HUES48 (cell line): ENCODE data around the gene MYO10.

Experiments
- H3K27ac ChIP-seq: one replicate; pipeline ENCODE4 v1.7.0; 2013; ENCODE audit warnings: low read depth, low read length, inconsistent platforms
- H3K27me3 ChIP-seq: 2 replicates; pipeline ENCODE4 v1.6.1; 2013; ENCODE audit warnings: mild to moderate bottlenecking, low read length; ENCODE audit not compliant: control insufficient read depth, insufficient read depth
- H3K36me3 ChIP-seq: 2 replicates; pipeline ENCODE4 v1.6.1; 2013; ENCODE audit warnings: low read length; ENCODE audit not compliant: control insufficient read depth, insufficient read depth
- H3K4me1 ChIP-seq: 2 replicates; pipeline ENCODE4 v1.6.1; 2013; ENCODE audit warnings: mild to moderate bottlenecking, low read length; ENCODE audit not compliant: control insufficient read depth, insufficient read depth
- H3K4me3 ChIP-seq: 2 replicates; pipeline ENCODE4 v1.5.1; 2013; ENCODE audit warnings: mild to moderate bottlenecking, low read depth, low read length
- H3K9ac ChIP-seq: 2 replicates; pipeline ENCODE4 v1.6.1; 2013; ENCODE audit warnings: mild to moderate bottlenecking, low read depth, low read length, moderate library complexity
- H3K9me3 ChIP-seq: 2 replicates; pipeline ENCODE4 v1.6.1; 2013; ENCODE audit warnings: low read length; ENCODE audit not compliant: control insufficient read depth, insufficient read depth

The MYO10 gene

GRCh38 chr5:16639206-16639605 lies 296.9 kb downstream of the MYO10 start:
- no peaks in the 10 kb centered on the region for H3K27me3 ChIP-seq
- H3K27ac ChIP-seq: no peak overlapping the region
- no peak overlapping the region for H3K4me3 ChIP-seq
- no peaks in the 10 kb centered on the region for H3K36me3 ChIP-seq
- H3K9ac ChIP-seq: no peak overlapping the region
- H3K9me3 ChIP-seq: peaks cover 3% of the 10 kb centered on the region; the same call in 1 of the 2 replicates
- H3K4me1 ChIP-seq: no peaks in the 10 kb centered on the region

GRCh38 chr5:16628376-16628775 lies 307.7 kb downstream of the MYO10 start:
- Histone ChIP-seq H3K9ac (no peak overlapping the region), H3K36me3 (no peaks in the 10 kb centered on the region), H3K27me3 (no peaks in the 10 kb centered on the region), H3K27ac (no peak overlapping the region), H3K9me3 (no peaks in the 10 kb centered on the region), H3K4me1 (no peaks in the 10 kb centered on the region), H3K4me3 (no peak overlapping the region)

- Histone ChIP-seq H3K4me3 (no peak overlapping the region), H3K4me1 (no peaks in the 10 kb centered on the region), H3K27ac (no peak overlapping the region), H3K9me3 (no peaks in the 10 kb centered on the region), H3K27me3 (no peaks in the 10 kb centered on the region), H3K9ac (no peak overlapping the region), H3K36me3 (no peaks in the 10 kb centered on the region)
These were observed 309.3 kb downstream of the MYO10 start for GRCh38 chr5:16626696-16627264.

GRCh38 chr5:16625096-16625495 lies 311.0 kb downstream of the MYO10 start:
- Histone ChIP-seq H3K27ac (no peak overlapping the region), H3K4me1 (no peaks in the 10 kb centered on the region), H3K4me3 (no peak overlapping the region), H3K9ac (no peak overlapping the region), H3K36me3 (no peaks in the 10 kb centered on the region), H3K27me3 (no peaks in the 10 kb centered on the region), H3K9me3 (no peaks in the 10 kb centered on the region)

GRCh38 chr5:16619136-16619535 lies 317.0 kb downstream of the MYO10 start:
- H3K27me3 ChIP-seq: peaks cover 44% of the 10 kb centered on the region
- no peak overlapping the region for H3K9ac ChIP-seq
- H3K27ac ChIP-seq: no peak overlapping the region
- H3K9me3 ChIP-seq: no peaks in the 10 kb centered on the region
- H3K36me3 ChIP-seq: no peaks in the 10 kb centered on the region
- no peak overlapping the region for H3K4me3 ChIP-seq
- peaks cover 22% of the 10 kb centered on the region for H3K4me1 ChIP-seq

GRCh38 chr5:16618138-16618897 lies 317.8 kb downstream of the MYO10 start:
- no peak overlapping the region for H3K9ac ChIP-seq
- peaks cover 22% of the 10 kb centered on the region for H3K4me1 ChIP-seq
- no peak overlapping the region for H3K4me3 ChIP-seq
- no peaks in the 10 kb centered on the region for H3K9me3 ChIP-seq
- no peak overlapping the region for H3K27ac ChIP-seq
- H3K36me3 ChIP-seq: no peaks in the 10 kb centered on the region
- H3K27me3 ChIP-seq: peaks cover 44% of the 10 kb centered on the region

- 0 out of 2 replicates have a peak overlapping the region, but pooled peaks have one; percentile 36 for H3K9ac ChIP-seq
- peak overlapping the region; percentile 73 for H3K4me3 ChIP-seq
- peaks cover 44% of the 10 kb centered on the region for H3K27me3 ChIP-seq
- no peaks in the 10 kb centered on the region for H3K36me3 ChIP-seq
- peaks cover 22% of the 10 kb centered on the region for H3K4me1 ChIP-seq
- no peaks in the 10 kb centered on the region for H3K9me3 ChIP-seq
- no peak overlapping the region for H3K27ac ChIP-seq
These were observed 318.7 kb downstream of the MYO10 start for GRCh38 chr5:16617274-16617968.

- Histone ChIP-seq H3K36me3 (no peaks in the 10 kb centered on the region), H3K4me1 (peaks cover 22% of the 10 kb centered on the region), H3K9me3 (no peaks in the 10 kb centered on the region), H3K27ac (no peak within 1 kb of the TSS), H3K27me3 (peaks cover 44% of the 10 kb centered on the region), H3K9ac (0 out of 2 replicates have a peak within 1 kb of the TSS, but pooled peaks have one; percentile 36), H3K4me3 (peak within 1 kb of the TSS; percentile 73)
These were observed 319.4 kb downstream of the MYO10 start, which contains the start of gene RETREG1 for GRCh38 chr5:16616536-16617273. Gene RETREG1, minus strand, starts transcription at chr5:16616997. Its CDS starts 26 bp downstream, at chr5:16616971.

GRCh38 chr5:16615741-16616535 lies 320.1 kb downstream of the MYO10 start:
- H3K27ac ChIP-seq: no peak overlapping the region
- no peaks in the 10 kb centered on the region for H3K9me3 ChIP-seq
- H3K27me3 ChIP-seq: peaks cover 44% of the 10 kb centered on the region
- peak overlapping the region; percentile 73 for H3K4me3 ChIP-seq
- peaks cover 22% of the 10 kb centered on the region for H3K4me1 ChIP-seq
- no peaks in the 10 kb centered on the region for H3K36me3 ChIP-seq
- H3K9ac ChIP-seq: no peak overlapping the region

GRCh38 chr5:16612007-16612406 lies 324.1 kb downstream of the MYO10 start:
- Histone ChIP-seq H3K9me3 (no peaks in the 10 kb centered on the region), H3K27ac (no peak overlapping the region), H3K27me3 (peaks cover 22% of the 10 kb centered on the region), H3K9ac (no peak overlapping the region), H3K36me3 (no peaks in the 10 kb centered on the region), H3K4me1 (peaks cover 7% of the 10 kb centered on the region), H3K4me3 (no peak overlapping the region)
